K562 (cell line): Measurements from ENCODE around the gene TXNIP. TPM values are rescaled to one million over a fixed set of nuclear protein-coding genes. Genes with fewer than 3 reads are reported as not detected.

Experiments used
- ATAC-seq: fragments of 200-7000 bp; cut with Tn5 transposase; 3 replicates; pipeline ENCODE4 v1.9.1; 2020; ENCODE audit warnings: moderate library complexity
- BruUV-seq: library from RNA; stranded (reverse); fragments of 400-500 nt; replicated peaks from 2 replicates; lab custom pipeline; 2021; lab: Mats Ljungman, UMichigan
- CTCF ChIA-PET: fragments of 300-600 bp; formaldehyde crosslinking; extraction: SDS; loops from one replicate; lab custom pipeline; 2021; ENCODE audit warnings: low intra/inter-chr PET ratio; lab: Yijun Ruan, JAX
- POLR2A ChIA-PET: fragments of 300-600, 350-650 bp; sonication (Branson Sonifier 250); formaldehyde crosslinking; extraction: SDS; loops from one replicate; lab custom pipeline; 2021; ENCODE audit warnings: antibody characterized with exemption, inconsistent platforms; lab: Yijun Ruan, JAX
- DNase-seq, 4 experiments: peaks; one replicate each; pipeline versions ENCODE4 v3.0.0 to v3.0.0-alpha.2; 2011 to 2018; ENCODE audit warnings: low spot score in 3 of 4, mixed read lengths in 3 of 4; ENCODE audit errors: extremely low read depth in 1 of 4
- FAIRE-seq: peaks from 2 replicates; lab custom pipeline; 2011; peaks lifted over from hg19 to GRCh38; lab: Jason Lieb, UNC
- H2AFZ ChIP-seq: 2 replicates; pipeline ENCODE4 v1.6.0; 2011; ENCODE audit warnings: low read depth, low read length, control low read depth, inconsistent platforms
- H3K27ac ChIP-seq: fragments of 200-600 bp; 3 replicates; pipeline ENCODE4 v1.8.0; 2011; ENCODE audit warnings: low read depth, mild to moderate bottlenecking, control low read depth, inconsistent platforms, low read length, moderate library complexity, mixed read lengths; ENCODE audit errors: extremely low read depth
- H3K27me3 ChIP-seq, 2 experiments: fragments of 300-600 bp in 1 of 2; 2 replicates in 1 of 2; 3 replicates in 1 of 2; pipeline versions ENCODE4 v1.6.0 to v1.8.0; 2011; ENCODE audit warnings: inconsistent platforms in 2 of 2, low read length in 2 of 2, mild to moderate bottlenecking in 1 of 2, mixed read lengths in 1 of 2, moderate library complexity in 1 of 2; ENCODE audit not compliant: control insufficient read depth in 2 of 2, insufficient read depth in 2 of 2
- H3K36me3 ChIP-seq: fragments of 300-600 bp; 3 replicates; pipeline ENCODE4 v1.8.0; 2011; ENCODE audit warnings: mild to moderate bottlenecking, low read length, inconsistent platforms; ENCODE audit not compliant: control insufficient read depth, insufficient read depth
- H3K4me1 ChIP-seq, 2 experiments: fragments of 200-600 bp in 1 of 2; replicated peaks in 1 of 2; 2 replicates in 1 of 2; 3 replicates in 1 of 2; pipeline versions ENCODE4 v1.5.1 to v1.8.0; 2011; ENCODE audit warnings: inconsistent platforms in 2 of 2, low read length in 2 of 2, mild to moderate bottlenecking in 1 of 2, mixed read lengths in 1 of 2, moderate library complexity in 1 of 2; ENCODE audit not compliant: control insufficient read depth in 2 of 2, insufficient read depth in 2 of 2
- H3K4me2 ChIP-seq: 2 replicates; pipeline ENCODE4 v1.6.1; 2011; ENCODE audit warnings: low read length, control low read depth, inconsistent platforms, mixed read lengths; ENCODE audit not compliant: insufficient read depth
- H3K4me3 ChIP-seq: fragments of 200-600 bp; sonication (generic), shearing (Covaris generic); 2 replicates; pipeline ENCODE4 v1.5.1; 2016; ENCODE audit warnings: control low read depth, inconsistent platforms
- H3K79me2 ChIP-seq: fragments of 200-600 bp; 3 replicates; pipeline ENCODE4 v1.8.0; 2011; ENCODE audit warnings: low read length, inconsistent platforms; ENCODE audit not compliant: control insufficient read depth, insufficient read depth
- H3K9ac ChIP-seq, 2 experiments: 2 replicates each; pipeline versions ENCODE4 v1.6.0 to v1.6.1; 2011; ENCODE audit warnings: low read depth in 2 of 2, low read length in 2 of 2, control low read depth in 1 of 2, inconsistent platforms in 1 of 2, mild to moderate bottlenecking in 1 of 2, mixed read lengths in 1 of 2; ENCODE audit not compliant: insufficient read depth in 1 of 2
- H3K9me1 ChIP-seq: one replicate; pipeline ENCODE4 v1.6.0; 2011; ENCODE audit warnings: inconsistent platforms, mild to moderate bottlenecking, low read length, moderate library complexity; ENCODE audit not compliant: control insufficient read depth, insufficient read depth
- H3K9me3 ChIP-seq: replicated peaks from 2 replicates; pipeline ENCODE4 v1.5.1; 2011; ENCODE audit warnings: low read depth, low read length, inconsistent platforms; ENCODE audit not compliant: control insufficient read depth, insufficient read depth
- H4K20me1 ChIP-seq: replicated peaks from 2 replicates; pipeline ENCODE4 v1.6.1; 2011; ENCODE audit warnings: low read length, inconsistent platforms, mixed read lengths; ENCODE audit not compliant: control insufficient read depth, insufficient read depth
- ATF3 ChIP-seq, 2 experiments: fragments of 450-650 bp in 1 of 2; sonication (generic) in 1 of 2; formaldehyde crosslinking in 1 of 2; IDR thresholded peaks in 1 of 2; conservative IDR thresholded peaks in 1 of 2; 2 replicates each; pipeline versions ENCODE4 v1.6.1 to v1.8.1; 2016 to 2023; ENCODE audit warnings: mild to moderate bottlenecking in 2 of 2, moderate library complexity in 2 of 2, inconsistent platforms in 1 of 2, missing genetic modification reagents in 1 of 2
- CREM ChIP-seq: IDR thresholded peaks from 2 replicates; pipeline ENCODE4 v1.6.1; 2014; ENCODE audit warnings: antibody characterized with exemption, low read depth
- FOS ChIP-seq: IDR thresholded peaks from 3 replicates; pipeline ENCODE4 v1.6.1; 2011; ENCODE audit not compliant: insufficient read length; ENCODE audit errors: extremely low read depth
- NFIX ChIP-seq: fragments of 250-450 bp; sonication (Bioruptor Pico); IDR thresholded peaks from 2 replicates; pipeline ENCODE4 v1.4.0; 2020; ENCODE audit warnings: low read depth, mild to moderate bottlenecking, moderate library complexity
- PHF21A ChIP-seq: fragments of 450-650 bp; IDR thresholded peaks from 2 replicates; pipeline ENCODE4 v1.6.1; 2017; ENCODE audit warnings: low read depth, borderline replicate concordance
- SMARCA4 ChIP-seq: fragments of 450-650 bp; IDR thresholded peaks from 2 replicates; pipeline ENCODE4 v1.6.1; 2016
- SMARCE1 ChIP-seq: fragments of 450-650 bp; IDR thresholded peaks from 2 replicates; pipeline ENCODE4 v1.7.1; 2016; ENCODE audit warnings: mild to moderate bottlenecking
- TAF15 ChIP-seq: fragments of 200-400 bp; formaldehyde crosslinking; IDR thresholded peaks from 2 replicates; pipeline ENCODE4 v1.6.1; 2017; ENCODE audit warnings: mild to moderate bottlenecking, low read depth, low read length, moderate library complexity
- ZNF436 ChIP-seq: fragments of 250-450, 450-650 bp; sonication (Bioruptor Pico); formaldehyde crosslinking; IDR thresholded peaks from 2 replicates; pipeline ENCODE4 v1.7.0; 2020; ENCODE audit warnings: mild to moderate bottlenecking
- ZNF644 ChIP-seq: fragments of 200-800 bp; sonication (Bioruptor generic); IDR thresholded peaks from 2 replicates; pipeline ENCODE4 v1.6.1; 2016; ENCODE audit warnings: low read depth, missing genetic modification characterization, missing compliant biosample characterization
- ZNF655 ChIP-seq: fragments of 250-450 bp; sonication (Bioruptor Pico); IDR thresholded peaks from 2 replicates; pipeline ENCODE4 v1.5.0; 2021
- WGBS: fragments of 100-300 bp; shearing (Covaris generic); methylation state at CpG from one replicate; pipeline ENCODE4 v1.1.6; 2016; ENCODE audit warnings: low coverage, mixed read lengths; ENCODE audit not compliant: insufficient coverage; ENCODE audit errors: missing lambda C conversion rate; 5-methylcytosine and 5-hydroxymethylcytosine counted together
- in situ Hi-C: fragments of 300-500 bp; cut with MboI; formaldehyde crosslinking; loops from 4 replicates; pipeline ENCODE4 v1.15.0; 2018; ENCODE audit warnings: inconsistent platforms, mixed read lengths
- intact Hi-C: fragments of 100-400 bp; cut with micrococcal nuclease; formaldehyde crosslinking; loops from 2 replicates; pipeline ENCODE4 v1.14.2; 2022
- polyA plus RNA-seq, 8 experiments: library from polyadenylated mRNA; depleted of rRNA in 4 of 8; stranded (reverse) in 5 of 8; unstranded in 3 of 8; fragments of >200 nt; fragmentation: Nextera tagmentation in 2 of 8; fragmentation: Illumina TruSeq in 1 of 8; extraction: Ambion mirVana in 2 of 8; extraction: Trizol in 1 of 8; gene quantifications; 2 replicates each; pipeline versions ENCODE4 v1.2.1 to v1.2.3, GENCODE V29; 2011 to 2014; ENCODE audit warnings: inconsistent platforms in 1 of 8, missing spikeins in 1 of 8
- total RNA-seq, 7 experiments: library from RNA; depleted of rRNA in 6 of 7; stranded (reverse); fragments of >200 nt in 6 of 7; fragmentation: Illumina TruSeq in 2 of 7; extraction: Trizol in 2 of 7; gene quantifications; 2 replicates each; pipeline versions ENCODE4 v1.2.1 to v1.2.3, GENCODE V29; 2011 to 2021; ENCODE audit warnings: low replicate concordance in 1 of 7

Gene TXNIP
- total and polyA plus RNA-seq, 9 of the 15 experiments (the other 6 are each of a cell fraction or from before 2014, with no cell fraction given), result 120 to 499 (median 257) TPM

DNA sequence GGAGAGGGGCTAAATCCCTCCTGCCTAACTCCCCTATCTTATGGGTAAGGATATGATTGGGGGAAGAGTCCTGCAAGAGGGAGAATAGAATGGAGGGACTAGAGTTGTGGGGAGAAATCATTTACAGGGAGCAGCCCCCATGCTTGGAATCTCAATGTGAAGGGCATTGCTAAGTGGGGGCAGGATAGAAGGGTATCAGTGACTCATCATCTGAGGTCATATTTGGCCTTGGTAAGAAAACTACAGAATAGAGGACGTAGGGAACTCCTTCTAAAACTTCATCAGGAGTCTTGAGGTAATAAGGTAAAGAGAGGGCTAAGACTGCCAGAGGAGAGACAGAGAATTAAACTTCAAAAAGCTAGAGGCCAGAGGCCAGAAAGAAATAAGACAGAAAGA lies 24.7 kb upstream of the TXNIP start:
- Histone ChIP-seq H2AFZ (peak overlapping the region; percentile 80), H3K79me2 (no peaks in the 10 kb centered on the region), H4K20me1 (no peaks in the 10 kb centered on the region), H3K9ac (peak overlapping the region in 1 of 2 experiments; percentile 72; a peak in 2 of 4 replicates), H3K9me3 (no peaks in the 10 kb centered on the region), H3K9me1 (no peaks in the 10 kb centered on the region), H3K27ac (peak overlapping the region; percentile 80), H3K27me3 (no peaks in the 10 kb centered on the region), H3K4me3 (peak overlapping the region; percentile 22; the same call in 1 of the 2 replicates), H3K36me3 (no peaks in the 10 kb centered on the region), H3K4me1 (peaks cover 12 to 35% of the 10 kb centered on the region in 2 experiments), H3K4me2 (peak overlapping the region; percentile 67)
- POLR2A ChIA-PET, result interaction anchor here (0.7 to 2.9 kb wide), 10 partner anchors 11 to 172 kb away, joined by 3 to 12 read pairs (median 4); partner anchors contain the start of gene TXNIP
- intact Hi-C loops (no loop called here), in situ Hi-C loops (no loop called here)
- ATAC-seq (peak; percentile 42), DNase-seq (peak; percentile 42 to 50 (median 44)), FAIRE-seq (no peak)
- CTCF ChIA-PET, result no interaction called here
- WGBS, result 0% methylated on average over 1 of the region's 1 CpG
- BruUV-seq, result TSS peak; percentile 88
- TF ChIP-seq NFIX (CRISPR knock-in tag) (no peak), ATF3 (IDR thresholded peaks at IDR 0.05) (peak; percentile 93), ATF3 (CRISPR knock-in tag; conservative IDR thresholded peaks at IDR 0.05) (0 out of 2 replicates have a peak, but pooled peaks have one; percentile 26), SMARCA4 (peak; percentile 62), SMARCE1 (peak; percentile 54), CREM (0 out of 2 replicates have a peak, but pooled peaks have one; percentile 22), PHF21A (no peak), TAF15 (no peak), ZNF655 (no peak), ZNF436 (CRISPR knock-in tag) (no peak), ZNF644 (tag) (0 out of 2 replicates have a peak, but pooled peaks have one; percentile 50), FOS (peak; percentile 22)
